Calu3 (cell line): ENCODE results near the gene MLKL. TPM values are rescaled to one million over a fixed set of nuclear protein-coding genes. Genes with fewer than 3 reads are reported as not detected.
A peak's percentile ranks its signal among the peaks of the same experiment; 100 is the strongest.

ENCODE experiments used
- BruUV-seq: library from RNA; stranded (reverse); fragments of 400-500 nt; replicated peaks from 2 replicates; lab custom pipeline; 2021; lab: Mats Ljungman, UMichigan
- CTCF ChIA-PET: fragments of 300-600 bp; sonication (Branson Sonifier 250); formaldehyde crosslinking; loops from one replicate; lab custom pipeline; 2022; ENCODE audit warnings: antibody characterized with exemption; lab: Charles Lee
- DNase-seq: peaks from one replicate; pipeline ENCODE4 v3.0.0; 2022
- H3K27ac Mint-ChIP-seq: one replicate; pipeline ENCODE4 v1.8.0; 2022; ENCODE audit warnings: mixed read lengths; ENCODE audit not compliant: unreplicated experiment
- H3K27me3 Mint-ChIP-seq: one replicate; pipeline ENCODE4 v1.8.0; 2022; ENCODE audit warnings: mixed read lengths; ENCODE audit not compliant: unreplicated experiment
- H3K36me3 Mint-ChIP-seq: one replicate; pipeline ENCODE4 v1.8.0; 2022; ENCODE audit warnings: mild to moderate bottlenecking, moderate library complexity, mixed read lengths; ENCODE audit not compliant: insufficient read depth, unreplicated experiment
- H3K4me1 Mint-ChIP-seq: one replicate; pipeline ENCODE4 v1.8.0; 2022; ENCODE audit warnings: mild to moderate bottlenecking, low read depth, mixed read lengths; ENCODE audit not compliant: unreplicated experiment
- H3K4me3 Mint-ChIP-seq: one replicate; pipeline ENCODE4 v1.8.0; 2022; ENCODE audit warnings: mild to moderate bottlenecking, low read depth, moderate library complexity, mixed read lengths; ENCODE audit not compliant: unreplicated experiment
- H3K9me3 Mint-ChIP-seq: one replicate; pipeline ENCODE4 v1.8.0; 2022; ENCODE audit warnings: low read depth, mixed read lengths; ENCODE audit not compliant: unreplicated experiment
- intact Hi-C: fragments of 100-400 bp; cut with micrococcal nuclease; formaldehyde crosslinking; loops from one replicate; pipeline ENCODE4 v1.10.0; 2022; ENCODE audit not compliant: unreplicated experiment
- total RNA-seq: library from RNA; stranded (reverse); gene quantifications from 2 replicates; pipeline ENCODE4 v1.2.3, GENCODE V29; 2022
- TF ChIP-seq, protein P1 (sequence below): fragments of 200-600 bp; IDR thresholded peaks from one replicate; pipeline ENCODE4 v1.8.0; 2022; ENCODE audit warnings: antibody characterized with exemption; ENCODE audit not compliant: unreplicated experiment

The MLKL gene
- total RNA-seq, 1 experiment from 2014 or later: 38.8 TPM

DNA sequence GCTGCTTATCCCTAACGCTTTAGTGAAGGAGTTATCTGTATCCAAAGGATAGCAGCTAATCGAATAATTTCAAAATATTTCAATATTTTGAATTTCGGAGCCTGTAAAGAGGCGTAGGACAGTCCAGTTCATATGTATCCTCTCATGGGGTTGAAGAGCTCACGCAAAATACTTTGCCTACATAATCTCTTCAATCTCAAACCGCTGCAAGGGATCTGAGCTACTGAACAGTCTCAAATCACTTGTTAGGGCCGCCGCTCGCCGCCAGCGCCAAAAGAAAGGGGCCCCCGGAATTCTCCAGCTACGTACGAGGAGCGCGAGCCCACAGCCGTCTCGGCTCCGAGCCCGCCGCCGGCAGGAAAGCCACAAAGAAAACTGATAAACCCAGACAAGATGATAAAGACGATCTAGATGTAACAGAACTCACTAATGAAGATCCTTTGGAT is 33.4 kb downstream of the MLKL start:
- peaks cover 24% of the 10 kb centered on the region for H3K4me1 Mint-ChIP-seq
- H3K36me3 Mint-ChIP-seq: peaks cover 55% of the 10 kb centered on the region
- intact Hi-C loops: no loop called here
- peak overlapping the region; percentile 71 for H3K4me3 Mint-ChIP-seq
- peak overlapping the region; percentile 97 for H3K27ac Mint-ChIP-seq
- CTCF ChIA-PET: interaction anchor here (0.6 to 2.0 kb wide), 5 partner anchors 13 to 195 kb away, joined by 3 to 9 read pairs (median 4); partner anchors contain the start of gene MLKL
- no peaks in the 10 kb centered on the region for H3K9me3 Mint-ChIP-seq
- TSS peak; percentile 96 for BruUV-seq
- DNase-seq: peak; percentile 46
- TF ChIP-seq, protein P1, sequence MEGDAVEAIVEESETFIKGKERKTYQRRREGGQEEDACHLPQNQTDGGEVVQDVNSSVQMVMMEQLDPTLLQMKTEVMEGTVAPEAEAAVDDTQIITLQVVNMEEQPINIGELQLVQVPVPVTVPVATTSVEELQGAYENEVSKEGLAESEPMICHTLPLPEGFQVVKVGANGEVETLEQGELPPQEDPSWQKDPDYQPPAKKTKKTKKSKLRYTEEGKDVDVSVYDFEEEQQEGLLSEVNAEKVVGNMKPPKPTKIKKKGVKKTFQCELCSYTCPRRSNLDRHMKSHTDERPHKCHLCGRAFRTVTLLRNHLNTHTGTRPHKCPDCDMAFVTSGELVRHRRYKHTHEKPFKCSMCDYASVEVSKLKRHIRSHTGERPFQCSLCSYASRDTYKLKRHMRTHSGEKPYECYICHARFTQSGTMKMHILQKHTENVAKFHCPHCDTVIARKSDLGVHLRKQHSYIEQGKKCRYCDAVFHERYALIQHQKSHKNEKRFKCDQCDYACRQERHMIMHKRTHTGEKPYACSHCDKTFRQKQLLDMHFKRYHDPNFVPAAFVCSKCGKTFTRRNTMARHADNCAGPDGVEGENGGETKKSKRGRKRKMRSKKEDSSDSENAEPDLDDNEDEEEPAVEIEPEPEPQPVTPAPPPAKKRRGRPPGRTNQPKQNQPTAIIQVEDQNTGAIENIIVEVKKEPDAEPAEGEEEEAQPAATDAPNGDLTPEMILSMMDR: no peak
- no peaks in the 10 kb centered on the region for H3K27me3 Mint-ChIP-seq

DNA sequence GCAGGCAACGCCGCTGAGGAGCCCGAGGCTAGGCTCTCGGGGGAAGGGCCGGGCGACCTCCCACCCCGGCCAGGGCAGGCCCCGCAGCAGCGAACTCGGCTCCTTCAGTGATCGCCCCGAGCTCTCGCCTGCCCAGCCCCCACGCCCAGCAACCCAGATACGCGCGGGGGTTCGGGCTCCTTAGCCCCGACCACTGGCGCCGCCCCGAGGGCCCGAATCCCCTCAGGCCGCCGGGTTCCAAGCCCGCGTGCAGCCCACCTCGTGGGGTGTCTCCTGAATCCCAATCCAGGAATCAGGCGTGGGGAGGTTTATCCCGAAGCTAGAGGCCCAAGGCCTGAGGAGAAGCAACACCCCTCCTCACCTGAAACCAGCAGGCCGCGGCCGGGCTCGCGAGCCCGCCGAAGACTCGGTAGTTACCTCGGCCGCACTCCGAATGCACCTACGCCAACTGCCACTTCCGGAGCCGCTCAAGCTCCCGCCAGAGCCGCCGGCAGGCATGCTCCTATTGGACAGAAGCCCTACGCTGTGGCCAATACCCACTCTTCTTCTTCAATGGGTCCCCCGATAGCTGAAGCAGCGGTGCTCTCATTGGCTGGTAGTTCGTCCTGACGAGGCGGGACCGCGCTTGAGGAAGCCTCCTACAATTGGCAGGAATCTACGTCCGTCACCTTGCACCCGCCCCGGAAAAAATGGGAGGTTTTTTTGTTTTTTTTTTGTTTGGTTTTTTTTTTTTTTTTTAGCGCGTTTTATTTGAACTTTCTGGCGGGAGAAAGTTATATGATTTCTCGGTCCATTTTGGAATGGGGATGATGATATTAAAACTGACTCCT is 34.0 kb downstream of the MLKL start, which contains the start of gene RFWD3:
TSS of gene RFWD3 (minus strand) at position 453 of the 830 bp plus-strand sequence. CDS start 5,428 bp downstream, outside the sequence.
- Mint-ChIP-seq H3K9me3 (no peaks in the 10 kb centered on the region), H3K27ac (peak within 1 kb of the TSS; percentile 97), H3K4me3 (peak within 1 kb of the TSS; percentile 71), H3K36me3 (peaks cover 62% of the 10 kb centered on the region), H3K4me1 (peaks cover 28% of the 10 kb centered on the region), H3K27me3 (no peaks in the 10 kb centered on the region)
- TF ChIP-seq, protein P1: no peak
- peak; percentile 97 for DNase-seq
- CTCF ChIA-PET: interaction anchor here (0.6 to 2.0 kb wide), 6 partner anchors 12 to 196 kb away, joined by 3 to 9 read pairs (median 4); partner anchors contain the start of gene MLKL
- intact Hi-C loops: no loop called here
- BruUV-seq: TSS peak; percentile 25

DNA sequence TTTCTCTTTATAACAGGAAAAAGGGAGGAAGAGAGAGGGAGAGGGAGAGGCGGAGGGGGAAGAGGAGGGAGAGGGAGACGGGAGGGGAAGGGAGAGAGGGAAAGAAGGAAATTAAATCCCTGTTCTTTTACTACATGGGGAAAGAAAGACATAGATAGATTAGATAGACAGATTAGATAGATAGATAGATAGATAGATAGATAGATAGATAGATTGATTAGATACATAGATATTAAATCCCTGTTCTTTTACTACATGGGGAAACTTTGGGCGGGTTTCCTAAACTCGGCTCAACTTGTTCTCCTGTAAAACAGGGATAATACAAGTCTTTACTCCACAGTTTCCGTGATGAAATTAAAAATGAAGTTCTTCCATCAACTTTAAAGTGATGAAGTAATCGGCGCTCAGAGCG is 34.6 kb downstream of the MLKL start:
- Mint-ChIP-seq H3K4me1 (peaks cover 33% of the 10 kb centered on the region), H3K4me3 (peak overlapping the region; percentile 71)
- no TSS peak for BruUV-seq

DNA sequence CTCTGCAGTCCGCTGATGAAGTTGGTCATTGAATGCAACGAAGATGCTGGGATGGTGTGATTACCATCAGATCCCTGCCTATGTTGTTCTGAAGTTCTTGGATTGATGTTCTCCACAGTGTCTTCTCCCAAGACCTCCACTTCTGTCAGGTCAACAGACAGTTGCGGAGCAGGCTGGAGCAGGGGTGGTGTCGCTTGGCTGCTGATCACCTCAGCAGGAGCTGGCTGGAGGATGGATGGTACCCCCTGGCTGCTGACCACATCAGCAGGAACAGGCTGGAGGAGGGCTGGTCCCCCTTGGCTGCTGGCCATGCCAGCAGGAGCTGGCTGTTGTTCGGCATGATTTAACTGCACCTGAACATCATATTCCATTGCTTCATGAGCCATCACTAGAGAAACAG is 39.6 kb downstream of the MLKL start:
- intact Hi-C loops: no loop called here
- Mint-ChIP-seq H3K36me3 (peaks cover 94% of the 10 kb centered on the region), H3K4me3 (no peak overlapping the region), H3K4me1 (peaks cover 55% of the 10 kb centered on the region), H3K27ac (no peak overlapping the region), H3K9me3 (no peaks in the 10 kb centered on the region), H3K27me3 (no peaks in the 10 kb centered on the region)
- DNase-seq: no peak
- TF ChIP-seq, protein P1: no peak
- CTCF ChIA-PET: no interaction called here
- BruUV-seq: no TSS peak

More for the DNA sequence above, 34.6 kb downstream of the MLKL start:
- intact Hi-C loops: no loop called here
- TF ChIP-seq, protein P1: no peak
- Mint-ChIP-seq H3K27ac (peak overlapping the region; percentile 97), H3K9me3 (no peaks in the 10 kb centered on the region), H3K27me3 (no peaks in the 10 kb centered on the region), H3K36me3 (peaks cover 64% of the 10 kb centered on the region)
- DNase-seq: no peak
- CTCF ChIA-PET: interaction anchor here (2.0 kb wide), 1 partner anchor 197 kb away, joined by 9 read pairs; no protein-coding TSS in a partner anchor
